Spleen (tissue), 7 donors: Measurements from ENCODE around the gene EXOC3.

Experiments
- CTCF ChIP-seq, 11 experiments: fragments of 200-600 bp in 7 of 11; fragments of 450-650 bp in 4 of 11; sonication (generic) in 4 of 11; IDR thresholded peaks in 8 of 11; conservative IDR thresholded peaks in 3 of 11; 1 replicate in 7 of 11; 2 replicates in 4 of 11; pipeline versions ENCODE4 v1.4.0 to v1.8.0; 2016 to 2021; ENCODE audit warnings: antibody characterized with exemption in 11 of 11, inconsistent platforms in 4 of 11, mild to moderate bottlenecking in 1 of 11
- POLR2AphosphoS5 ChIP-seq, 3 donors: sonication (generic); formaldehyde crosslinking; IDR thresholded peaks; one replicate each; pipeline ENCODE4 v1.5.1; 2017; ENCODE audit warnings: antibody characterized with exemption in 3 of 3
- donor health status: DM: no; HTN: no; CAD: no; lungs with moderate emphysema.
- donor health status: DM: no; HTN: no; CAD: no.
- donor health status: DM: no; HTN: no; CAD: no.

GRCh38 chr5:462051-462481, 19.1 kb downstream of the EXOC3 start:
- no peak for TF ChIP-seq CTCF (IDR thresholded peaks at IDR 0.05 in 8 of 11, conservative IDR thresholded peaks at IDR 0.05 in 3 of 11)
- peak in 1 of 3 donors; percentile 33 for TF ChIP-seq POLR2AphosphoS5 (IDR thresholded peaks at IDR 0.05)
